GM23338 (cell line): ENCODE measurements around the gene RASA3. TPM values are rescaled to one million over a fixed set of nuclear protein-coding genes. Genes with fewer than 3 reads are reported as not detected.

Experiments
- ATAC-seq: fragments of 200-7000 bp; cut with Tn5 transposase; 3 replicates; pipeline ENCODE4 v1.9.1; 2020
- DNase-seq: peaks from one replicate; pipeline ENCODE4 v3.0.0-alpha.2; 2015; ENCODE audit warnings: low spot score
- H2AFZ ChIP-seq: fragments of 200-600 bp; sonication (generic); 2 replicates; pipeline ENCODE4 v1.8.0; 2016; ENCODE audit warnings: antibody characterized with exemption, mild to moderate bottlenecking, moderate library complexity
- H3F3A ChIP-seq: fragments of 200-600 bp; sonication (generic); replicated peaks from 2 replicates; pipeline ENCODE4 v1.8.0; 2017; ENCODE audit warnings: antibody characterized with exemption, mixed run types, low read depth
- H3K27ac ChIP-seq: fragments of 200-600 bp; sonication (generic); 2 replicates; pipeline ENCODE4 v1.6.1; 2016; ENCODE audit warnings: low read depth
- H3K27me3 ChIP-seq: fragments of 200-600 bp; sonication (generic); 2 replicates; pipeline ENCODE4 v1.8.0; 2016; ENCODE audit warnings: mild to moderate bottlenecking, mixed run types, moderate library complexity; ENCODE audit not compliant: insufficient read depth
- H3K36me3 ChIP-seq: fragments of 200-600 bp; sonication (generic); 2 replicates; pipeline ENCODE4 v1.8.0; 2016; ENCODE audit warnings: mild to moderate bottlenecking; ENCODE audit not compliant: insufficient read depth
- H3K4me1 ChIP-seq: fragments of 200-600 bp; sonication (generic); 2 replicates; pipeline ENCODE4 v1.8.0; 2016; ENCODE audit warnings: mild to moderate bottlenecking, moderate library complexity; ENCODE audit not compliant: insufficient read depth
- H3K4me2 ChIP-seq: fragments of 200-600 bp; sonication (generic); 2 replicates; pipeline ENCODE4 v1.7.1; 2017; ENCODE audit warnings: mixed run types
- H3K4me3 ChIP-seq: fragments of 200-600 bp; sonication (generic); 2 replicates; pipeline ENCODE4 v1.6.1; 2016; ENCODE audit warnings: mixed run types
- H3K79me2 ChIP-seq: fragments of 200-600 bp; sonication (generic); replicated peaks from 2 replicates; pipeline ENCODE4 v1.8.0; 2017; ENCODE audit warnings: mild to moderate bottlenecking; ENCODE audit not compliant: insufficient read depth
- H3K9me2 ChIP-seq: fragments of 200-600 bp; sonication (generic); 2 replicates; pipeline ENCODE4 v1.8.0; 2017; ENCODE audit not compliant: insufficient read depth
- H4K20me1 ChIP-seq: fragments of 200-600 bp; sonication (generic); replicated peaks from 2 replicates; pipeline ENCODE4 v1.8.0; 2017; ENCODE audit warnings: mild to moderate bottlenecking; ENCODE audit not compliant: insufficient read depth
- H3K27ac Mint-ChIP-seq: 2 replicates; pipeline ENCODE4 v1.8.0; 2020; ENCODE audit warnings: inconsistent platforms, mild to moderate bottlenecking, moderate library complexity, mixed read lengths
- H3K27me3 Mint-ChIP-seq: 3 replicates; pipeline ENCODE4 v1.8.0; 2022; ENCODE audit warnings: low read depth, mild to moderate bottlenecking, moderate library complexity, mixed read lengths, inconsistent platforms; ENCODE audit not compliant: insufficient read depth, poor library complexity
- H3K36me3 Mint-ChIP-seq: 3 replicates; pipeline ENCODE4 v1.8.0; 2021; ENCODE audit warnings: low read depth, mild to moderate bottlenecking, inconsistent platforms, moderate library complexity, mixed read lengths
- H3K4me1 Mint-ChIP-seq: 3 replicates; pipeline ENCODE4 v1.8.0; 2020; ENCODE audit warnings: mild to moderate bottlenecking, inconsistent platforms, mixed read lengths
- H3K4me3 Mint-ChIP-seq: 3 replicates; pipeline ENCODE4 v1.8.0; 2021; ENCODE audit warnings: moderate library complexity, mild to moderate bottlenecking, inconsistent platforms, mixed read lengths
- H3K9me3 Mint-ChIP-seq: 3 replicates; pipeline ENCODE4 v1.8.0; 2020; ENCODE audit warnings: moderate library complexity, mild to moderate bottlenecking, inconsistent platforms, mixed read lengths
- EZH2 ChIP-seq: fragments of 200-600 bp; sonication (generic); IDR thresholded peaks from one replicate; pipeline ENCODE4 v1.8.0; 2017; ENCODE audit warnings: antibody characterized with exemption, mild to moderate bottlenecking, low read depth; ENCODE audit not compliant: unreplicated experiment
- STAT1 ChIP-seq: IDR thresholded peaks from one replicate; pipeline ENCODE4 v1.6.1; 2016; ENCODE audit warnings: antibody characterized with exemption; ENCODE audit not compliant: unreplicated experiment
- polyA plus RNA-seq: library from polyadenylated mRNA; unstranded; fragments of >200 nt; fragmentation: Nextera tagmentation; extraction: Ambion mirVana; gene quantifications from 2 replicates; pipeline ENCODE4 v1.2.1, GENCODE V29; 2016
- total RNA-seq: library from RNA; depleted of rRNA; stranded (reverse); fragments of >200 nt; shearing (Covaris generic); gene quantifications from 2 replicates; pipeline ENCODE4 v1.2.3, GENCODE V29; 2014
- TF ChIP-seq, protein P1 (sequence below), 2 experiments: fragments of 200-600 bp in 1 of 2; sonication (generic) in 1 of 2; conservative IDR thresholded peaks; 2 replicates each; pipeline versions ENCODE4 v1.5.1 to v1.6.1; 2016 to 2017; ENCODE audit warnings: antibody characterized with exemption in 2 of 2, low read depth in 2 of 2, mild to moderate bottlenecking in 2 of 2, moderate library complexity in 1 of 2

The RASA3 gene
- total and polyA plus RNA-seq, 2 experiments from 2014 or later: 11.2 to 20.7 TPM

GRCh38 chr13:114025405-114025713, 107.1 kb downstream of the RASA3 start:
- Histone ChIP-seq H3K9me2 (no peaks in the 10 kb centered on the region), H4K20me1 (no peaks in the 10 kb centered on the region; the same call in 1 of the 2 replicates), H3K4me1 (no peaks in the 10 kb centered on the region), H3K4me2 (no peak overlapping the region), H2AFZ (no peak overlapping the region), H3K4me3 (no peak overlapping the region), H3K36me3 (no peaks in the 10 kb centered on the region), H3K27me3 (no peaks in the 10 kb centered on the region), H3K79me2 (no peaks in the 10 kb centered on the region), H3K27ac (no peak overlapping the region), H3F3A (no peaks in the 10 kb centered on the region)
- peak overlapping the region; percentile 65; the same call in 1 of the 2 replicates for H3K27ac Mint-ChIP-seq
- no peaks in the 10 kb centered on the region for H3K9me3 Mint-ChIP-seq
- no peak for ATAC-seq
- H3K4me3 Mint-ChIP-seq: no peak overlapping the region
- peaks cover 9% of the 10 kb centered on the region for H3K27me3 Mint-ChIP-seq
- no peak for TF ChIP-seq STAT1
- TF ChIP-seq, protein P1, sequence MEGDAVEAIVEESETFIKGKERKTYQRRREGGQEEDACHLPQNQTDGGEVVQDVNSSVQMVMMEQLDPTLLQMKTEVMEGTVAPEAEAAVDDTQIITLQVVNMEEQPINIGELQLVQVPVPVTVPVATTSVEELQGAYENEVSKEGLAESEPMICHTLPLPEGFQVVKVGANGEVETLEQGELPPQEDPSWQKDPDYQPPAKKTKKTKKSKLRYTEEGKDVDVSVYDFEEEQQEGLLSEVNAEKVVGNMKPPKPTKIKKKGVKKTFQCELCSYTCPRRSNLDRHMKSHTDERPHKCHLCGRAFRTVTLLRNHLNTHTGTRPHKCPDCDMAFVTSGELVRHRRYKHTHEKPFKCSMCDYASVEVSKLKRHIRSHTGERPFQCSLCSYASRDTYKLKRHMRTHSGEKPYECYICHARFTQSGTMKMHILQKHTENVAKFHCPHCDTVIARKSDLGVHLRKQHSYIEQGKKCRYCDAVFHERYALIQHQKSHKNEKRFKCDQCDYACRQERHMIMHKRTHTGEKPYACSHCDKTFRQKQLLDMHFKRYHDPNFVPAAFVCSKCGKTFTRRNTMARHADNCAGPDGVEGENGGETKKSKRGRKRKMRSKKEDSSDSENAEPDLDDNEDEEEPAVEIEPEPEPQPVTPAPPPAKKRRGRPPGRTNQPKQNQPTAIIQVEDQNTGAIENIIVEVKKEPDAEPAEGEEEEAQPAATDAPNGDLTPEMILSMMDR (conservative IDR thresholded peaks at IDR 0.05; ENCODE audit: low read depth in 2 of 2): no peak
- no peak for TF ChIP-seq EZH2
- peaks cover 11% of the 10 kb centered on the region for H3K4me1 Mint-ChIP-seq
- peaks cover 2% of the 10 kb centered on the region; the same call in 1 of the 3 replicates for H3K36me3 Mint-ChIP-seq
- DNase-seq: no peak

GRCh38 chr13:114024603-114025404, 107.6 kb downstream of the RASA3 start:
- Histone ChIP-seq H3K36me3 (no peaks in the 10 kb centered on the region), H3K9me2 (no peaks in the 10 kb centered on the region), H2AFZ (no peak overlapping the region), H3K4me1 (no peaks in the 10 kb centered on the region), H3F3A (no peaks in the 10 kb centered on the region), H3K4me3 (no peak overlapping the region), H3K79me2 (no peaks in the 10 kb centered on the region), H3K27me3 (no peaks in the 10 kb centered on the region), H3K4me2 (no peak overlapping the region), H4K20me1 (no peaks in the 10 kb centered on the region; the same call in 1 of the 2 replicates), H3K27ac (no peak overlapping the region)
- Mint-ChIP-seq H3K27me3 (peaks cover 8% of the 10 kb centered on the region), H3K27ac (no peak overlapping the region), H3K9me3 (no peaks in the 10 kb centered on the region), H3K36me3 (peaks cover 2% of the 10 kb centered on the region; the same call in 1 of the 3 replicates), H3K4me3 (no peak overlapping the region), H3K4me1 (peaks cover 11% of the 10 kb centered on the region)
- no peak for TF ChIP-seq EZH2
- TF ChIP-seq, protein P1 (conservative IDR thresholded peaks at IDR 0.05; ENCODE audit: low read depth in 2 of 2): no peak
- ATAC-seq: no peak; the same call in 2 of the 3 replicates
- no peak for DNase-seq
